Sigmoid colon (tissue), 7 donors: Measurements from ENCODE around the gene CARMIL1. TPM values are rescaled to one million over a fixed set of nuclear protein-coding genes. Genes with fewer than 3 reads are reported as not detected.
A peak's percentile ranks its signal among the peaks of the same experiment; 100 is the strongest.

Experiments
- DNase-seq: peaks from one replicate; pipeline ENCODE4 v3.0.0-alpha.2; 2019
- H3K27ac ChIP-seq, 4 donors: fragments of 200-600 bp; sonication (generic); one replicate each; pipeline ENCODE4 v1.5.1; 2016 to 2019; ENCODE audit warnings: mild to moderate bottlenecking in 1 of 4
- H3K27me3 ChIP-seq, 3 donors: fragments of 200-600 bp; sonication (generic); one replicate each; pipeline ENCODE4 v1.5.1; 2019; ENCODE audit warnings: mild to moderate bottlenecking in 1 of 3
- H3K36me3 ChIP-seq, 4 donors: fragments of 200-600 bp; sonication (generic); one replicate each; pipeline ENCODE4 v1.5.1; 2016 to 2019
- H3K4me1 ChIP-seq, 4 donors: fragments of 200-600 bp; sonication (generic); one replicate each; pipeline ENCODE4 v1.5.1; 2017 to 2019
- H3K4me3 ChIP-seq, 4 donors: fragments of 200-600 bp; sonication (generic); one replicate each; pipeline ENCODE4 v1.5.1; 2017 to 2019; ENCODE audit warnings: mild to moderate bottlenecking in 2 of 4, moderate library complexity in 1 of 4
- H3K9me3 ChIP-seq, 4 donors: fragments of 200-600 bp in 3 of 4; sonication (generic) in 3 of 4; one replicate each; pipeline versions ENCODE4 v1.5.1 to v1.6.1; 2013 to 2019
- CTCF ChIP-seq, 4 experiments: fragments of 450-650 bp in 3 of 4; fragments of 200-600 bp in 1 of 4; IDR thresholded peaks; one replicate each; pipeline ENCODE4 v1.5.1; 2016 to 2019; ENCODE audit warnings: antibody characterized with exemption in 4 of 4, mild to moderate bottlenecking in 3 of 4, moderate library complexity in 2 of 4
- EP300 ChIP-seq, 4 donors: sonication (generic); formaldehyde crosslinking; IDR thresholded peaks; one replicate each; pipeline ENCODE4 v1.6.1; 2017; ENCODE audit warnings: antibody characterized with exemption in 4 of 4
- POLR2A ChIP-seq, 2 donors: fragments of 450-650 bp; IDR thresholded peaks; one replicate each; pipeline ENCODE4 v1.6.1; 2016; ENCODE audit warnings: antibody characterized with exemption in 2 of 2, mild to moderate bottlenecking in 2 of 2, moderate library complexity in 2 of 2
- POLR2AphosphoS5 ChIP-seq, 4 donors: sonication (generic); formaldehyde crosslinking; IDR thresholded peaks; one replicate each; pipeline ENCODE4 v1.6.1; 2017; ENCODE audit warnings: antibody characterized with exemption in 4 of 4
- WGBS, 2 donors: extraction: QIAGEN DNeasy Blood & Tissue Kit; methylation state at CpG; one replicate each; pipeline ENCODE4 v1.1.7; 2013; 5-methylcytosine and 5-hydroxymethylcytosine counted together
- intact Hi-C: fragments of 100-400 bp; cut with DNase I; formaldehyde crosslinking; loops from one replicate; pipeline ENCODE4 v1.15.1; 2023
- polyA plus RNA-seq, 3 donors: library from polyadenylated mRNA; stranded (reverse); fragments of 200-250 nt; gene quantifications; one replicate each; pipeline ENCODE4 v1.2.3, GENCODE V29; 2013
- total RNA-seq, 4 donors: library from RNA; depleted of rRNA; stranded (reverse); fragments of >200 nt; gene quantifications; one replicate each; pipeline ENCODE4 v1.1.0, GENCODE V29; 2016
- donor health status: healthy with polysubstance abuse.
- donor health status: Bipolar disorder and iron deficiency.
- donor health status: healthy.

CARMIL1 gene
- total and polyA plus RNA-seq, 7 donors = 3.4 to 24.0 (median 8.2) TPM

GRCh38 chr6:25450469-25451198 lies 171.5 kb downstream of the CARMIL1 start:
- no peaks in the 10 kb centered on the region for H3K9me3 ChIP-seq
- H3K27me3 ChIP-seq = no peaks in the 10 kb centered on the region
- peak overlapping the region in 2 of 4 donors; percentile 8 to 31 for H3K4me3 ChIP-seq
- DNase-seq = no peak
- H3K27ac ChIP-seq = no peak overlapping the region
- intact Hi-C loops = no loop called here
- TF ChIP-seq POLR2AphosphoS5 (IDR thresholded peaks at IDR 0.05) (no peak), CTCF (IDR thresholded peaks at IDR 0.05) (no peak), POLR2A (IDR thresholded peaks at IDR 0.05) (no peak), EP300 (IDR thresholded peaks at IDR 0.05) (no peak)
- H3K36me3 ChIP-seq = no peaks in the 10 kb centered on the region
- no peaks in the 10 kb centered on the region for H3K4me1 ChIP-seq

DNA sequence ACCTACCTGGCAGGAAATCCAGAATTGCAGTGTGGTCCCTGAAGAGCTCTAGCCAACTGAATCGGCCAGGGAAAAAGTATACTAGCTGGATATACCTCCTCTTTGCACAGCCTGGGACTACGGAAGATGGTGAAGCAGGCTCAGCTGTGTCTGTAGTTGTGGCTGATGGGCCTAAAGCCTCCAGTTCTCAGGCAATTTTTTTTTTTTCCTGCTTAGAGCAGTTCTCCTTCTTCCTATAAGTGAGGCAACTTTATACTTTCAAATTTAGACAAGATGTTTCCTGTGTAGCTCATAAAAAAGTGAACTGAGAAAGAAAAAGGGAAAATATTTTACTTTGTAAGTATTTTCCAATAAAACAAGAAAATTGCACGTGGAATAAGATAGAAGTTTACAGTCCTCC lies 172.9 kb downstream of the CARMIL1 start:
- TF ChIP-seq POLR2AphosphoS5 (IDR thresholded peaks at IDR 0.05) (no peak), CTCF (IDR thresholded peaks at IDR 0.05) (no peak), POLR2A (IDR thresholded peaks at IDR 0.05) (no peak), EP300 (IDR thresholded peaks at IDR 0.05) (no peak)
- DNase-seq = no peak
- intact Hi-C loops = no loop called here
- H3K27me3 ChIP-seq = no peaks in the 10 kb centered on the region
- 67 to 86% methylated on average over 3 of the region's 3 CpGs for WGBS, 2 donors
- peak overlapping the region in 1 of 4 donors; percentile 10 for H3K27ac ChIP-seq
- no peaks in the 10 kb centered on the region for H3K9me3 ChIP-seq
- no peaks in the 10 kb centered on the region for H3K36me3 ChIP-seq
- peak overlapping the region in 1 of 4 donors; percentile 31 for H3K4me3 ChIP-seq
- no peaks in the 10 kb centered on the region for H3K4me1 ChIP-seq

GRCh38 chr6:25453288-25453687 lies 174.1 kb downstream of the CARMIL1 start:
- no peak for DNase-seq
- H3K27me3 ChIP-seq = no peaks in the 10 kb centered on the region
- H3K4me1 ChIP-seq = no peaks in the 10 kb centered on the region
- WGBS, 2 donors = 85 to 94% methylated on average over 2 of the region's 2 CpGs
- no peaks in the 10 kb centered on the region for H3K9me3 ChIP-seq
- H3K36me3 ChIP-seq = no peaks in the 10 kb centered on the region
- no peak overlapping the region for H3K27ac ChIP-seq
- TF ChIP-seq POLR2A (IDR thresholded peaks at IDR 0.05) (no peak), POLR2AphosphoS5 (IDR thresholded peaks at IDR 0.05) (no peak), EP300 (IDR thresholded peaks at IDR 0.05) (no peak), CTCF (IDR thresholded peaks at IDR 0.05) (no peak)
- H3K4me3 ChIP-seq = no peak overlapping the region
- intact Hi-C loops = no loop called here

DNA sequence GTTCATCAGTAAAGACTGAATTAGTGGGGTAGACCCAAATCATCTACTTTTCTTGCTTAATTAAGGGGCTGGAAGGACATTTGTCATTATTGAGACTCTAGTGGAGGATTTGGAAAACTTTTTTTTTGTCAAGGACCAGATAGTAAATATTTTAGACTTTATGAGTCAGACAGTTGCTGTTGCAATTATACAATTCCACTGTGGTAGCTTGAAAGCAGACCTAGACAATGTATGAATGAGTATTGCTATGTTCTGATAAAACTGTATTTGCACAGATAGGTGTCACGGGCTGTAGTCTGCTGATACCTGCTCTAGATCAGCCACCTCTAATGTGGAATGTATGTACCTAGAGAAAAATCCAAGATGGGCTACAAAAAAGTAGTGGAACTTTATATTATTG lies 175.0 kb downstream of the CARMIL1 start:
- WGBS, 2 donors = 89 to 97% methylated on average over 1 of the region's 1 CpG
- no peak for DNase-seq
- Histone ChIP-seq H3K9me3 (no peaks in the 10 kb centered on the region), H3K4me3 (no peak overlapping the region), H3K36me3 (no peaks in the 10 kb centered on the region), H3K27me3 (no peaks in the 10 kb centered on the region), H3K27ac (no peak overlapping the region), H3K4me1 (no peaks in the 10 kb centered on the region)
- TF ChIP-seq EP300 (IDR thresholded peaks at IDR 0.05) (no peak), POLR2AphosphoS5 (IDR thresholded peaks at IDR 0.05) (no peak), POLR2A (IDR thresholded peaks at IDR 0.05) (no peak), CTCF (IDR thresholded peaks at IDR 0.05) (no peak)
- intact Hi-C loops = no loop called here
